OCI-LY1 (cell line): ENCODE results near the gene UTP3.
"Not testable (repeated sequence)": the region's sequence is repeated elsewhere in the genome, so short reads cannot be mapped to it uniquely, and the experiment has no call there.

ENCODE experiments used
- H2AFZ ChIP-seq: fragments of 200-600 bp; sonication (generic), shearing (Covaris generic); 2 replicates; pipeline ENCODE4 v1.6.0; 2014; ENCODE audit warnings: antibody characterized with exemption, mild to moderate bottlenecking, low read length
- H3F3A ChIP-seq: fragments of 200-600 bp; sonication (generic), shearing (Covaris generic); 2 replicates; pipeline ENCODE4 v1.6.0; 2014; ENCODE audit warnings: mild to moderate bottlenecking, antibody characterized with exemption, low read length, moderate library complexity; ENCODE audit not compliant: insufficient read depth
- H3K27ac ChIP-seq: fragments of 200-600 bp; sonication (generic); 2 replicates; pipeline ENCODE4 v1.5.1; 2014; ENCODE audit warnings: low read length, mixed run types, mild to moderate bottlenecking, low read depth; ENCODE audit not compliant: poor library complexity, severe bottlenecking
- H3K27me3 ChIP-seq: fragments of 200-600 bp; sonication (generic); 2 replicates; pipeline ENCODE4 v1.6.0; 2014; ENCODE audit warnings: antibody characterized with exemption, mild to moderate bottlenecking, low read length, moderate library complexity; ENCODE audit not compliant: insufficient read depth
- H3K36me3 ChIP-seq: fragments of 200-600 bp; sonication (generic); 2 replicates; pipeline ENCODE4 v1.6.1; 2014; ENCODE audit warnings: mild to moderate bottlenecking, antibody characterized with exemption, low read length, moderate library complexity, mixed read lengths; ENCODE audit not compliant: insufficient read depth
- H3K4me1 ChIP-seq: fragments of 200-600 bp; sonication (generic); 2 replicates; pipeline ENCODE4 v1.5.1; 2014; ENCODE audit warnings: mild to moderate bottlenecking, low read length, moderate library complexity; ENCODE audit not compliant: insufficient read depth, severe bottlenecking
- H3K4me2 ChIP-seq: fragments of 200-600 bp; sonication (generic), shearing (Covaris generic); 2 replicates; pipeline ENCODE4 v1.6.1; 2014; ENCODE audit warnings: low read length
- H3K4me3 ChIP-seq: fragments of 200-600 bp; sonication (generic); 2 replicates; pipeline ENCODE4 v1.5.1; 2014; ENCODE audit warnings: low read length, low read depth, mild to moderate bottlenecking, mixed read lengths; ENCODE audit not compliant: poor library complexity, severe bottlenecking
- H3K79me2 ChIP-seq: fragments of 200-600 bp; shearing (Covaris generic); 2 replicates; pipeline ENCODE4 v1.6.1; 2016; ENCODE audit warnings: mixed run types, low read length, mixed read lengths; ENCODE audit not compliant: insufficient read depth
- H3K9ac ChIP-seq: fragments of 200-600 bp; sonication (generic), shearing (Covaris generic); 2 replicates; pipeline ENCODE4 v1.6.1; 2014; ENCODE audit warnings: mild to moderate bottlenecking, low read length, mixed read lengths
- H3K9me2 ChIP-seq: fragments of 200-600 bp; sonication (generic), shearing (Covaris generic); 2 replicates; pipeline ENCODE4 v1.6.1; 2014; ENCODE audit warnings: low read depth, mild to moderate bottlenecking, low read length, mixed read lengths
- H3K9me3 ChIP-seq: fragments of 200-600 bp; shearing (Covaris generic); 2 replicates; pipeline ENCODE4 v1.6.1; 2014; ENCODE audit warnings: low read length, mixed read lengths
- H4K20me1 ChIP-seq: fragments of 200-600 bp; sonication (generic), shearing (Covaris generic); 2 replicates; pipeline ENCODE4 v1.6.0; 2016; ENCODE audit warnings: mild to moderate bottlenecking, low read length; ENCODE audit not compliant: insufficient read depth
- EZH2 ChIP-seq: fragments of 200-600 bp; sonication (generic), shearing (Covaris generic); IDR thresholded peaks from 2 replicates; pipeline ENCODE4 v1.8.0; 2017; ENCODE audit warnings: borderline replicate concordance, mixed run types, mild to moderate bottlenecking, antibody characterized with exemption, low read length, moderate library complexity, mixed read lengths
- TF ChIP-seq, protein P1 (sequence below): fragments of 200-600 bp; sonication (generic), shearing (Covaris generic); IDR thresholded peaks from 2 replicates; pipeline ENCODE4 v1.5.1; 2017; ENCODE audit warnings: mild to moderate bottlenecking, antibody characterized with exemption, low read length, moderate library complexity, mixed read lengths

The UTP3 gene

GRCh38 chr4:70687821-70688794 lies at the start of gene UTP3:
Gene UTP3, plus strand, starts transcription at chr4:70688532. Its CDS starts 146 bp downstream, at chr4:70688678.
- peak within 1 kb of the TSS; percentile 96 for H3K9ac ChIP-seq
- H3K36me3 ChIP-seq = peaks cover 35% of the 10 kb centered on the region
- peak within 1 kb of the TSS; percentile 92 for H3K4me2 ChIP-seq
- no peak within 1 kb of the TSS for H2AFZ ChIP-seq
- H3F3A ChIP-seq = no peaks in the 10 kb centered on the region
- no peaks in the 10 kb centered on the region for H3K27me3 ChIP-seq
- H3K27ac ChIP-seq = peak within 1 kb of the TSS; percentile 94
- no peaks in the 10 kb centered on the region for H4K20me1 ChIP-seq
- peaks cover 47% of the 10 kb centered on the region for H3K79me2 ChIP-seq
- H3K9me2 ChIP-seq = no peaks in the 10 kb centered on the region
- H3K4me1 ChIP-seq = peaks cover 65% of the 10 kb centered on the region
- H3K4me3 ChIP-seq = peak within 1 kb of the TSS; percentile 95
- no peaks in the 10 kb centered on the region for H3K9me3 ChIP-seq
- TF ChIP-seq EZH2 = no peak
- TF ChIP-seq, protein P1, sequence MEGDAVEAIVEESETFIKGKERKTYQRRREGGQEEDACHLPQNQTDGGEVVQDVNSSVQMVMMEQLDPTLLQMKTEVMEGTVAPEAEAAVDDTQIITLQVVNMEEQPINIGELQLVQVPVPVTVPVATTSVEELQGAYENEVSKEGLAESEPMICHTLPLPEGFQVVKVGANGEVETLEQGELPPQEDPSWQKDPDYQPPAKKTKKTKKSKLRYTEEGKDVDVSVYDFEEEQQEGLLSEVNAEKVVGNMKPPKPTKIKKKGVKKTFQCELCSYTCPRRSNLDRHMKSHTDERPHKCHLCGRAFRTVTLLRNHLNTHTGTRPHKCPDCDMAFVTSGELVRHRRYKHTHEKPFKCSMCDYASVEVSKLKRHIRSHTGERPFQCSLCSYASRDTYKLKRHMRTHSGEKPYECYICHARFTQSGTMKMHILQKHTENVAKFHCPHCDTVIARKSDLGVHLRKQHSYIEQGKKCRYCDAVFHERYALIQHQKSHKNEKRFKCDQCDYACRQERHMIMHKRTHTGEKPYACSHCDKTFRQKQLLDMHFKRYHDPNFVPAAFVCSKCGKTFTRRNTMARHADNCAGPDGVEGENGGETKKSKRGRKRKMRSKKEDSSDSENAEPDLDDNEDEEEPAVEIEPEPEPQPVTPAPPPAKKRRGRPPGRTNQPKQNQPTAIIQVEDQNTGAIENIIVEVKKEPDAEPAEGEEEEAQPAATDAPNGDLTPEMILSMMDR = peak; percentile 98

DNA sequence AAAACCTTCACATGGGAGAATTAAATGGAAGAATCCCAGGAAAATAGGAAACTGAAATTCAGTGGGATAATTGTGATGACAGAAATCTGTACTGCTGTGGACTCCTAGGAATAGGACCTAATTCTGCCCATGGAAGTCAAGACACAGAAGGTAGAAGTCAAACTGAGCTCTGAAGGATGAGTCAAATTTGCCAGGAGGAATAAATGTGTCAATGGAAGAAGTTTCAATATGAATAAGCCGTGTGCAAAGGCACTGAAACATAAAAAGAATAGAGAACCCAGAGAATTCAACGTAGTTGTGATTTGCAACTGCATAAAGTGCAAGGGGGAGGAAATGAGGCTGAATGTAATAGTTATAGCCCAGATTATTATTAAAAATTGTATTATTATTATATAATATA lies 48.1 kb upstream of the UTP3 start:
- H3K27ac ChIP-seq = no peak overlapping the region
- peaks cover 19% of the 10 kb centered on the region for H3K4me1 ChIP-seq
- no peaks in the 10 kb centered on the region for H3K79me2 ChIP-seq
- no peaks in the 10 kb centered on the region for H3F3A ChIP-seq
- H3K36me3 ChIP-seq = no peaks in the 10 kb centered on the region
- H3K27me3 ChIP-seq = no peaks in the 10 kb centered on the region
- no peak overlapping the region for H2AFZ ChIP-seq
- no peaks in the 10 kb centered on the region for H3K9me3 ChIP-seq
- H4K20me1 ChIP-seq = no peaks in the 10 kb centered on the region
- H3K4me2 ChIP-seq = no peak overlapping the region
- H3K4me3 ChIP-seq = no peak overlapping the region
- TF ChIP-seq EZH2 = no peak
- TF ChIP-seq, protein P1 = no peak
- H3K9ac ChIP-seq = no peak overlapping the region
- no peaks in the 10 kb centered on the region for H3K9me2 ChIP-seq

DNA sequence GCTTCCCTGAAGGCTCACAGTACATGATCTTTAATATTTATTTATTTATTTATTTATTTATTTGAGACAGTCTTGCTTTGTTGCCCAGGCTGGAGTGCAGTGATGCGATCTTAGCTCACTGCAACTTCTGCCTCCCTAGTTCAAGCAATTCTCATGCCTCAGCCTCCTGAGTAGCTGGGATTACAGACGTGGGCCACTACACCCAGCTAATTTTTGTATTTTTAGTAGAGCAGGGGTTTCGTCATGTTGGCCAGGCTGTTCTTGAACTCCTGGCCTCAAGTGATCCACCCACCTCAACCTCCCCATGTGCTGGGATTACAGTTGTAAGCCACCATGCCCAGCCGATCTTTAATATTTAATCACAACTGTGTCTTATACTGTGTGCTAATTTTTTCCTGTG lies 37.6 kb upstream of the UTP3 start:
- H3K4me2 ChIP-seq, H4K20me1 ChIP-seq, H3K9me2 ChIP-seq, H2AFZ ChIP-seq, H3K9ac ChIP-seq, H3K79me2 ChIP-seq, H3K9me3 ChIP-seq, H3K4me3 ChIP-seq, H3K27me3 ChIP-seq: not testable (repeated sequence)
- Histone ChIP-seq H3K27ac (peak overlapping the region; percentile 66), H3F3A (peaks cover 37% of the 10 kb centered on the region), H3K4me1 (peaks cover 55% of the 10 kb centered on the region), H3K36me3 (peaks cover 45% of the 10 kb centered on the region)
